ENCODE results near the gene NSD1.

DNA sequence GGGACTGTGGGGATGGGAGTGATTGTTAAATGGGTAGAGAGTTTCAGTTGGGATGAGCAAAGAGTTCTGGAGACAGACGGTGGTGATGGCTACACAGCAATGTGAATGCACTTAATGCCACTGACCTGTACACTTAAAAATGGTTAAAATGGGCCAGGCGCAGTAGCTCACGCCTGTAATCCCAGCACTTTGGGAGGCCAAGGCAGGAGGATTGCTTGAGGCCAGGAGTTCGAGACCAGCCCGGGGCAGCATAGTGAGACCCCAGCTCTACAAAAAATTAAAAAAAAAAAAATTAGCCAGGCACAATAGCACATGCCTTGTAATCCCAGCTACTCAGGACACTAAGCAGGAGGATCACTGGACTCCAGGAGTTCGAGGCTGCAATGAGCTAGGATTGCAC lies 210.2 kb downstream of the NSD1 start:
- no peak for TF ChIP-seq POLR2A (IDR thresholded peaks at IDR 0.05)
- TF ChIP-seq, protein P1, sequence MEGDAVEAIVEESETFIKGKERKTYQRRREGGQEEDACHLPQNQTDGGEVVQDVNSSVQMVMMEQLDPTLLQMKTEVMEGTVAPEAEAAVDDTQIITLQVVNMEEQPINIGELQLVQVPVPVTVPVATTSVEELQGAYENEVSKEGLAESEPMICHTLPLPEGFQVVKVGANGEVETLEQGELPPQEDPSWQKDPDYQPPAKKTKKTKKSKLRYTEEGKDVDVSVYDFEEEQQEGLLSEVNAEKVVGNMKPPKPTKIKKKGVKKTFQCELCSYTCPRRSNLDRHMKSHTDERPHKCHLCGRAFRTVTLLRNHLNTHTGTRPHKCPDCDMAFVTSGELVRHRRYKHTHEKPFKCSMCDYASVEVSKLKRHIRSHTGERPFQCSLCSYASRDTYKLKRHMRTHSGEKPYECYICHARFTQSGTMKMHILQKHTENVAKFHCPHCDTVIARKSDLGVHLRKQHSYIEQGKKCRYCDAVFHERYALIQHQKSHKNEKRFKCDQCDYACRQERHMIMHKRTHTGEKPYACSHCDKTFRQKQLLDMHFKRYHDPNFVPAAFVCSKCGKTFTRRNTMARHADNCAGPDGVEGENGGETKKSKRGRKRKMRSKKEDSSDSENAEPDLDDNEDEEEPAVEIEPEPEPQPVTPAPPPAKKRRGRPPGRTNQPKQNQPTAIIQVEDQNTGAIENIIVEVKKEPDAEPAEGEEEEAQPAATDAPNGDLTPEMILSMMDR (IDR thresholded peaks at IDR 0.05) = no peak

Measured in testis (tissue), 2 donors.